WERI-Rb-1 (cell line): ENCODE measurements around the gene BYSL.
A peak's percentile ranks its signal among the peaks of the same experiment; 100 is the strongest.

ENCODE experiments used
- DNase-seq: peaks from one replicate; pipeline ENCODE4 v3.0.0-alpha.2; 2020
- H3K27ac ChIP-seq: fragments of 250-450 bp; sonication (Bioruptor Pico); 2 replicates; pipeline ENCODE4 v1.5.1; 2020; ENCODE audit warnings: mild to moderate bottlenecking, moderate library complexity
- H3K27me3 ChIP-seq: fragments of 250-450 bp; sonication (Bioruptor Pico); 2 replicates; pipeline ENCODE4 v1.5.1; 2021; ENCODE audit warnings: mild to moderate bottlenecking, low read depth, moderate library complexity; ENCODE audit not compliant: insufficient read depth, severe bottlenecking
- H3K36me3 ChIP-seq: fragments of 250-450 bp; sonication (Bioruptor Pico); 2 replicates; pipeline ENCODE4 v1.5.1; 2020; ENCODE audit warnings: mild to moderate bottlenecking, moderate library complexity
- H3K4me3 ChIP-seq: 2 replicates; pipeline ENCODE4 v1.5.1; 2011; ENCODE audit warnings: low read depth, mild to moderate bottlenecking, control low read depth, low read length
- H3K9me3 ChIP-seq: fragments of 250-450 bp; sonication (Bioruptor Pico); 2 replicates; pipeline ENCODE4 v1.5.1; 2021; ENCODE audit warnings: mild to moderate bottlenecking, moderate library complexity; ENCODE audit not compliant: severe bottlenecking
- TF ChIP-seq, protein P1 (sequence below): IDR thresholded peaks from 2 replicates; pipeline ENCODE4 v1.5.1; 2011; ENCODE audit warnings: low read depth, mild to moderate bottlenecking, control low read depth, inconsistent platforms, low read length

BYSL gene

DNA sequence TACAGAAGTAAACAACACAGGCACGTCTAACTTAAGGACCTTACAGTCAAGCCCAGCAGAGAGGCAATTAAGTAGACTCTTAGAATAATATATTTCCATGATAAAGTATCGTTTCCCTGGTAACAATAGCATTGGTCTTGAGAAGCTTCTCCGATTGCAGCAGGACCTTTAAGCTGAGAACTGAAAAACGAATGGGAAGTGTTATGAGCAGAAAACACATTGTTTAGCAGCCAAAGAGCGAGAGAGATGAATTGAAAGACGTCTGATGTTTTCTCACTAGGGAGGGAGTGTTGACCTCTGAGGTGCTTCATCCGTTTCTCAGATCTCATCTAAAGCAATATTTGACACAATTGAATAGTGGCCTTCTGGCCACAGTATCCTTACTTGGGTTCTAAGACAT is 855 bp downstream of the BYSL start:
- peak overlapping the region; percentile 99 for H3K27ac ChIP-seq
- TF ChIP-seq, protein P1, sequence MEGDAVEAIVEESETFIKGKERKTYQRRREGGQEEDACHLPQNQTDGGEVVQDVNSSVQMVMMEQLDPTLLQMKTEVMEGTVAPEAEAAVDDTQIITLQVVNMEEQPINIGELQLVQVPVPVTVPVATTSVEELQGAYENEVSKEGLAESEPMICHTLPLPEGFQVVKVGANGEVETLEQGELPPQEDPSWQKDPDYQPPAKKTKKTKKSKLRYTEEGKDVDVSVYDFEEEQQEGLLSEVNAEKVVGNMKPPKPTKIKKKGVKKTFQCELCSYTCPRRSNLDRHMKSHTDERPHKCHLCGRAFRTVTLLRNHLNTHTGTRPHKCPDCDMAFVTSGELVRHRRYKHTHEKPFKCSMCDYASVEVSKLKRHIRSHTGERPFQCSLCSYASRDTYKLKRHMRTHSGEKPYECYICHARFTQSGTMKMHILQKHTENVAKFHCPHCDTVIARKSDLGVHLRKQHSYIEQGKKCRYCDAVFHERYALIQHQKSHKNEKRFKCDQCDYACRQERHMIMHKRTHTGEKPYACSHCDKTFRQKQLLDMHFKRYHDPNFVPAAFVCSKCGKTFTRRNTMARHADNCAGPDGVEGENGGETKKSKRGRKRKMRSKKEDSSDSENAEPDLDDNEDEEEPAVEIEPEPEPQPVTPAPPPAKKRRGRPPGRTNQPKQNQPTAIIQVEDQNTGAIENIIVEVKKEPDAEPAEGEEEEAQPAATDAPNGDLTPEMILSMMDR = no peak
- H3K27me3 ChIP-seq = no peaks in the 10 kb centered on the region
- DNase-seq = no peak
- no peaks in the 10 kb centered on the region for H3K9me3 ChIP-seq
- H3K36me3 ChIP-seq = peaks cover 53% of the 10 kb centered on the region
- H3K4me3 ChIP-seq = peak overlapping the region; percentile 68

DNA sequence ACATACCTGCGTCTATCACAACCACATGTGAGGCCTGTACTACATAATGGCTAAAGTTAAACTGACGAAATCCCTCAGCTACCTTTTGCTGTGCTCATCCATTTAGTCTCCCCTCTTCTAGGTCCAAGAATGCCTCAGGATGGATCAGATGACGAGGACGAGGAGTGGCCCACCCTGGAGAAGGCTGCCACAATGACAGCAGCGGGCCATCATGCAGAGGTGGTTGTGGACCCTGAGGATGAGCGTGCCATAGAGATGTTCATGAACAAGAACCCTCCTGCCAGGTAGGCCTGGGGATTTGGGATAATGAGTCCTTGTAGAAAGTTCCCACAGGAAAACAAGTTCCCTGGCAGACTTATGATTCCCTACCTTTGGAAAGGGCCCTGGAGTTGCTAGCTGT is 6.0 kb downstream of the BYSL start:
- Histone ChIP-seq H3K4me3 (no peak overlapping the region), H3K27me3 (no peaks in the 10 kb centered on the region), H3K27ac (no peak overlapping the region), H3K36me3 (peaks cover 93% of the 10 kb centered on the region), H3K9me3 (no peaks in the 10 kb centered on the region)
- TF ChIP-seq, protein P1 = no peak
- no peak for DNase-seq

GRCh38 chr6:41929924-41930323 is 8.6 kb downstream of the BYSL start:
- no peak for DNase-seq
- H3K36me3 ChIP-seq = peaks cover 95% of the 10 kb centered on the region
- no peaks in the 10 kb centered on the region for H3K9me3 ChIP-seq
- no peaks in the 10 kb centered on the region for H3K27me3 ChIP-seq
- H3K4me3 ChIP-seq = no peak overlapping the region
- H3K27ac ChIP-seq = no peak overlapping the region
- TF ChIP-seq, protein P1 = no peak

DNA sequence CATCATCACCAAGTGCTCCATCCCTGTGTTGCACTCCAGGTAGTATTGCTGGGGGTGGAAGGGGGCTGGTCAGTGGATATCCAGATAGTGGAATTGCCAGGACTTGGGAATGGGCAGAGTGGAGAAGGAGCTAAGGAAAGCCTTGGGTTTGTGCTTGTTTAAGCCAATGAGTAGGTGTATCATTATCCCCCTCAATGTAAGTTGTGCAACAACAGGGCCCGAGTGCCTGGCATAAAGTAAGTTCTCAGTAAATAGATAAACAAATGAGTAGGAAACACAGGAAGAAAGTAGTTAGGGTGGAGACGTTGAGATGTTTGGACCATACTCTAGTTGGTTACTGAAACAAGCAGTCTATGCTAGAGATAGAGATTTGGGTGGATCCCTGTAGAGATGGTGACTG is 10.5 kb downstream of the BYSL start:
- H3K9me3 ChIP-seq = no peaks in the 10 kb centered on the region
- no peaks in the 10 kb centered on the region for H3K27me3 ChIP-seq
- TF ChIP-seq, protein P1 = no peak
- H3K27ac ChIP-seq = no peak overlapping the region
- peaks cover 100% of the 10 kb centered on the region for H3K36me3 ChIP-seq
- H3K4me3 ChIP-seq = no peak overlapping the region
- no peak for DNase-seq

GRCh38 chr6:41932378-41932777 is 11.1 kb downstream of the BYSL start:
- Histone ChIP-seq H3K4me3 (no peak overlapping the region), H3K36me3 (peaks cover 100% of the 10 kb centered on the region), H3K9me3 (no peaks in the 10 kb centered on the region), H3K27ac (no peak overlapping the region), H3K27me3 (no peaks in the 10 kb centered on the region)
- DNase-seq = no peak
- TF ChIP-seq, protein P1 = no peak
